Thoracic aorta (tissue), 2 donors: ENCODE data around the gene PPFIBP2. TPM values are rescaled to one million over a fixed set of nuclear protein-coding genes. Genes with fewer than 3 reads are reported as not detected.

Source experiments
- ATAC-seq: fragments of 150-250 bp; one replicate; pipeline ENCODE4 v1.8.0; 2017; ENCODE audit warnings: low read depth; ENCODE audit not compliant: insufficient number of reproducible peaks, low FRiP score
- DNase-seq: peaks from one replicate; pipeline ENCODE4 v3.0.0-alpha.2; 2020; ENCODE audit warnings: low spot score
- H3K27ac ChIP-seq, 2 donors: fragments of 200-600 bp; sonication (generic); 1 replicate in 1 of 2; 2 replicates in 1 of 2; pipeline ENCODE4 v1.5.1; 2016; ENCODE audit warnings: mild to moderate bottlenecking in 2 of 2, moderate library complexity in 2 of 2
- H3K27me3 ChIP-seq: fragments of 200-600 bp; sonication (generic); replicated peaks from 2 replicates; pipeline ENCODE4 v1.6.0; 2016; ENCODE audit warnings: mild to moderate bottlenecking; ENCODE audit not compliant: insufficient read depth
- H3K36me3 ChIP-seq: fragments of 200-600 bp; sonication (generic); one replicate; pipeline ENCODE4 v1.5.1; 2016
- H3K4me1 ChIP-seq, 2 donors: fragments of 200-600 bp; sonication (generic); 1 replicate in 1 of 2; 2 replicates in 1 of 2; pipeline versions ENCODE4 v1.5.1 to v1.6.0; 2016; ENCODE audit warnings: low read depth in 2 of 2, mild to moderate bottlenecking in 1 of 2; ENCODE audit not compliant: control insufficient read depth in 1 of 2
- H3K4me3 ChIP-seq: fragments of 200-600 bp; sonication (generic); 2 replicates; pipeline ENCODE4 v1.5.1; 2016; ENCODE audit warnings: mild to moderate bottlenecking
- H3K9me3 ChIP-seq: fragments of 200-600 bp; sonication (generic); 2 replicates; pipeline ENCODE4 v1.5.1; 2016
- total RNA-seq, 2 donors: library from RNA; depleted of rRNA; stranded (reverse); fragments of >200 nt; gene quantifications; one replicate each; pipeline versions ENCODE4 v1.1.0 to v1.2.3, GENCODE V29; 2016
- TF ChIP-seq, protein P1 (sequence below): fragments of 200-600 bp; sonication (generic); IDR thresholded peaks from one replicate; pipeline ENCODE4 v1.5.1; 2019; ENCODE audit warnings: antibody characterized with exemption

The PPFIBP2 gene
- total RNA-seq, 2 donors from 2014 or later = 43.5 to 48.9 TPM

DNA sequence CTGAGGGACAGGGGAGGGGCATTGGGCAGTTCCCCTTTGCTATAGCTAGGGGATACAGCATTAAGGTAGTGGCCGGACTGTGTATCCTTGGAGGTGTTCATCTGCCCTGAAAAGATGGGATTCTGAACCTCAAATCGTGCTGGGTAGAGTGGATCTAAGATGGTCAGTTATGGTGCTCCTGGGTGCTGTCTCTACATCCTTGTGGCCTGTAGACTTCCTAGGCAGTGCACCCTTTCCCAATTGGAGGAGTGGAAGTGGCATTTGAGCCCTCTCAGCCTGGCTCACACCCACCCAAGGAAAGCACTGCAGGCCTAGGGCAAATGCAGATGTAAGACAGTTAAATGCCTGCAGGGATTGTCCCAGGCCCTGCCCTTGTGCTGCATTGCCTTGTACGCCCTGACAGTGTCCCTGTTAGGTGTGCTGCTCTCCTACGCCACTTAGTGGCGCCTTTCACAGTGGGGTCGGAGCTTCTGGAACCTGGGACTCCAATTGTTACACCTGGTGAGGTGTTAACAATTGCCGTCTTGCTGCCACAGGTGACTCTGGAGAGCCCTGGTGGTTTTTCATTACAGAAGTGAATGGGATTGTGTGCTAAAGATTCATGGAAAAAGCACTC lies 35.0 kb downstream of the PPFIBP2 start:
- Histone ChIP-seq H3K27me3 (no peaks in the 10 kb centered on the region), H3K36me3 (no peaks in the 10 kb centered on the region), H3K27ac (no peak overlapping the region), H3K4me1 (no peaks in the 10 kb centered on the region), H3K4me3 (no peak overlapping the region), H3K9me3 (no peaks in the 10 kb centered on the region)
- TF ChIP-seq, protein P1, sequence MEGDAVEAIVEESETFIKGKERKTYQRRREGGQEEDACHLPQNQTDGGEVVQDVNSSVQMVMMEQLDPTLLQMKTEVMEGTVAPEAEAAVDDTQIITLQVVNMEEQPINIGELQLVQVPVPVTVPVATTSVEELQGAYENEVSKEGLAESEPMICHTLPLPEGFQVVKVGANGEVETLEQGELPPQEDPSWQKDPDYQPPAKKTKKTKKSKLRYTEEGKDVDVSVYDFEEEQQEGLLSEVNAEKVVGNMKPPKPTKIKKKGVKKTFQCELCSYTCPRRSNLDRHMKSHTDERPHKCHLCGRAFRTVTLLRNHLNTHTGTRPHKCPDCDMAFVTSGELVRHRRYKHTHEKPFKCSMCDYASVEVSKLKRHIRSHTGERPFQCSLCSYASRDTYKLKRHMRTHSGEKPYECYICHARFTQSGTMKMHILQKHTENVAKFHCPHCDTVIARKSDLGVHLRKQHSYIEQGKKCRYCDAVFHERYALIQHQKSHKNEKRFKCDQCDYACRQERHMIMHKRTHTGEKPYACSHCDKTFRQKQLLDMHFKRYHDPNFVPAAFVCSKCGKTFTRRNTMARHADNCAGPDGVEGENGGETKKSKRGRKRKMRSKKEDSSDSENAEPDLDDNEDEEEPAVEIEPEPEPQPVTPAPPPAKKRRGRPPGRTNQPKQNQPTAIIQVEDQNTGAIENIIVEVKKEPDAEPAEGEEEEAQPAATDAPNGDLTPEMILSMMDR = no peak
- ATAC-seq (no peak), DNase-seq (no peak)

DNA sequence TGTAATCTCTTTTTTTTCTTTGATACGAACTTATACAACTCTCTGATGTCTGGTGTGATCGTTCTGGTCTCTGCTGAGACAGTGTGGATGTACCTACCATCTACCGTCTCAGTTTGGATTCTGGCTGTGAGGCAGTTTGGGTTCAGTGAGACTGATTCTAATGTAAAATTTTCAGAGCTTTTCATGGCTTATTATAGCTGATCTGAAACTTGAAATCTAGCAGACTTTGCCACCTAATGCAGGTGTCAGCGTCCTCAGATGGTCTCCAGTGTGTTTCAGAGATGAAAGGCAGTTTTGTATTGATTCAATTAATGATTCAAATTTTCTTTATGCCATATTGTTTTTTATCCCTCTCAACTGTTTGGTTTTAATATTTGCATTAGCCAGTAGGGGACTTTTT lies 35.9 kb downstream of the PPFIBP2 start:
- DNase-seq = no peak
- no peaks in the 10 kb centered on the region for H3K4me1 ChIP-seq
- H3K36me3 ChIP-seq = no peaks in the 10 kb centered on the region
- H3K4me3 ChIP-seq = no peak overlapping the region
- H3K27me3 ChIP-seq = no peaks in the 10 kb centered on the region
- H3K27ac ChIP-seq = no peak overlapping the region
- TF ChIP-seq, protein P1 = no peak
- H3K9me3 ChIP-seq = no peaks in the 10 kb centered on the region
- no peak for ATAC-seq

DNA sequence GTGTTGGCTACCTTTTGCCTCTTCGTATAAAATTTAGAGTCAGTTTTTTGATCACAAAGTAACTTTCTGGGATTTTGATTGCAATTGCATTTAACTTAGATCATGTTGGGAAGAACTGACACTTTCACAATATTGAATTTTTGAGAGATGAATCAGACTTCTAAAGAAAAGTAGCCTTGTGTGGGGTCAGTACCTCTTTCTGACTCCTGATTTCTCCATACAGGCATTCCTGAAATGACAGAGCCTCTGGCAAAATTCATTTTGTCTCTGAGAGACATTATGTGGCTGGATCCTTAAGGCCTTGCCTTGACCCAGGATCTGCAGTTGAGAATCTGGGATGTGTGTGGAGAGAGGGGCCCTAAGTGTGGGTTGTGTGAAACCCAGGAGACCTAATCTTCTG lies 37.8 kb downstream of the PPFIBP2 start:
- Histone ChIP-seq H3K36me3 (no peaks in the 10 kb centered on the region), H3K27me3 (no peaks in the 10 kb centered on the region), H3K9me3 (no peaks in the 10 kb centered on the region), H3K27ac (no peak overlapping the region), H3K4me3 (no peak overlapping the region), H3K4me1 (peaks cover 0 to 8% of the 10 kb centered on the region in 2 donors)
- DNase-seq (no peak), ATAC-seq (no peak)
- TF ChIP-seq, protein P1 = no peak

GRCh38 chr11:7552666-7553065 lies 38.9 kb downstream of the PPFIBP2 start:
- no peak for ATAC-seq
- H3K36me3 ChIP-seq = no peaks in the 10 kb centered on the region
- no peaks in the 10 kb centered on the region for H3K9me3 ChIP-seq
- no peaks in the 10 kb centered on the region for H3K27me3 ChIP-seq
- TF ChIP-seq, protein P1 = no peak
- no peak overlapping the region for H3K27ac ChIP-seq
- DNase-seq = no peak
- H3K4me3 ChIP-seq = no peak overlapping the region
- peaks cover 0 to 8% of the 10 kb centered on the region in 2 donors for H3K4me1 ChIP-seq

GRCh38 chr11:7555052-7555699 lies 41.4 kb downstream of the PPFIBP2 start:
- Histone ChIP-seq H3K4me3 (no peak overlapping the region), H3K4me1 (peaks cover 0 to 8% of the 10 kb centered on the region in 2 donors), H3K27ac (no peak overlapping the region), H3K9me3 (no peaks in the 10 kb centered on the region), H3K36me3 (no peaks in the 10 kb centered on the region), H3K27me3 (no peaks in the 10 kb centered on the region)
- no peak for DNase-seq
- no peak for ATAC-seq
- TF ChIP-seq, protein P1 = no peak
